HG03571 (cell line): Measurements from ENCODE around the gene DSCAM.

Experiments used
- ATAC-seq: cut with Tn5 transposase; IDR thresholded peaks from one replicate; pipeline ENCODE4 v1.9.1; 2021; ENCODE audit not compliant: unreplicated experiment

The DSCAM gene

DNA sequence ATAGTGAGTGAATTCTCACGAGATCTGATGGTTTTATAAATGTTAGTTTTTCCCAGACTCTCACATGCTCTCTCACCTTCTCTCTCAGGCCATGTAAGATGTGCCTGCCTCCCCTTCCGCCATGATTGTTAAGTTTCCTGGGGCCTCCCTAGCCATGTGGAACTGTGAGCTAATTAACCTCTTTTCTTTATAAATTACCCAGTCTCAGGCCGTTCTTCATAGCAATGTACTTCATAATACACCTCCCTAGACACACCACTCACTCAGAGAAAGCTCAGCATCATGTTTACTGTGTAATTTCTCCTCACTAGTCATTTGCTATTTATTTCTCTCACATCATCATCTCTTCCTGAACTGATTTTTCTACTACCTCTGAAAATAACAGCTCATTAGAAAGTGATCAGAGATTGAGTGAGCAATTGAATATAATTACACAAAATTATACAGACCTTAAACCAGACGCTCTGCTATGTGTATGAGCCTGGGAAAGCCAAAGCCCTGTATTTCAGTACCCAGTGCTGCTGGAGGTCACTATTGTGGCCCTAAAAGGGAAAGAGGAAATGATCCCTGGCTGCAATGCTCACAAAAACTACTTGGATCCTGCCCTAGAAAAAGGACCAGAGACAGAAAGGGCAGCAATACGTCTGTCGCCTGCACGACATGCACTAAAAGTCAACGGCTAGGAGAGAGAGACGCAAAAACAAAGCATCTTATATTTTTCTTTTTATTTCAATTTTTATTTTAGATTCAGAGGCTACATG is 284.5 kb downstream of the DSCAM start:
- ATAC-seq, result no peak

DNA sequence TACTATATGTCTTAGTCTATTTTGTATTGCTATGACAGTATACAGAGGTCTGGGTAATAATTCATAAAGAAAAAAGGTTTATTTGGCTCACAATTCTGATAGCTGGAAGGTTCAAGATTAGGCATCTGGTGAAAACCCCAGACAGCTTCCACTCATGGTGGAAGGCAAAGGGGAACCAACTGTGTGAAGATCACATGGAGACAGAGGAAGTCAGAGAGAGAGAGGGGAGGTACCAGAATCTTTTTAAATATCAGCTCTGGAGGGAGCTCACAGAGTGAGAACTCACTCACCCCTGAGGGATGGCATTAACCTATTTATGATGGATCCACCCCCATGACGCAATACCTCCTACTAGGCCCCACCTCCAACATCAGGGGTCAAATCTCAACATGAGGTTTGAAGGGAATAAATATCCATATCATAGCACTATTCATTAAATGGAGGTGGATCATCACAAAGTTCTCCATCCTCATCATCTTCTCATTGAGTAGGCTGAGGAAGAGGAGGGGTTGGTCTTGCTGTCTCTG is 290.5 kb downstream of the DSCAM start:
- ATAC-seq, result no peak

DNA sequence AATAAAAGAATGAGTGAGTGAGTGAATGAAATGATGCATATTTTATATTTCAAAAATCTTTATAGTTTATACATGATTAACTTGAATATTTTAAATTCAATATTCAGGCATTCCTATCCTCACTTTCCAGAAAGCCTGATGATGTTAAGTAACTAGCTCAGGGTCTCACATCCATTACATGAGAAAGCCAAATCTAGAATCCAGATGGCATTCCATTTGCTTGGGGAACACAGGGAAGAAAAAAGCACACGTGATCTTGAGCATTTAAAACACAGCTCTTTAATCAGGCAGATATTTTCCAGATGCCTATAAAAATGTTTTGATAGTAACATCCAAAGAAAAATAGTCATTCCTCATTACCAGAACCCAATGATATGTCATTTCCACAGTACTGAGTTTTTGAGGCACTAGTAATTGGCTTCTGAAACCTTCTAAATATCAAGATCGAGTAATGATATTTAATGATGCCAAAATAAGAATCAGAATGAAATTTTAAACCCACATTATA is 291.9 kb downstream of the DSCAM start:
- no peak for ATAC-seq

DNA sequence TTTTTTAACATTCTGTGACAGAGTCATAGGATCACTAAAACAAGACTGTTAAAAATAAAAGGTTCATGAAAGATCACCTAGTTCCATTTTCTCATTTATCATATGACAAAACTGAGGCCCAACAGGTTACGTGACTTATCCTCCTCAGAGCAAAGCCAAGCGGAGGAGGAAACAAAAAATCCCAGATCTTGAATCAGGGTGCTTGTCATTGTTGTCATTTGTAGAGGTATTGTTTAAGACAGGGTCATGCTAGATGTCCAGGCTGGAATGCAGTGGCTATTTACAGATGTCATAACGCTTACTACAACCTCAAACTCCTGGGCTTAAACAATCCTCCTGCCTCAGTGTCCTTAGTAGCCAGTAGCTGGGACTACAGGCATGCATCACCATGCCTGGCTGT is 293.2 kb downstream of the DSCAM start:
- no peak for ATAC-seq

DNA sequence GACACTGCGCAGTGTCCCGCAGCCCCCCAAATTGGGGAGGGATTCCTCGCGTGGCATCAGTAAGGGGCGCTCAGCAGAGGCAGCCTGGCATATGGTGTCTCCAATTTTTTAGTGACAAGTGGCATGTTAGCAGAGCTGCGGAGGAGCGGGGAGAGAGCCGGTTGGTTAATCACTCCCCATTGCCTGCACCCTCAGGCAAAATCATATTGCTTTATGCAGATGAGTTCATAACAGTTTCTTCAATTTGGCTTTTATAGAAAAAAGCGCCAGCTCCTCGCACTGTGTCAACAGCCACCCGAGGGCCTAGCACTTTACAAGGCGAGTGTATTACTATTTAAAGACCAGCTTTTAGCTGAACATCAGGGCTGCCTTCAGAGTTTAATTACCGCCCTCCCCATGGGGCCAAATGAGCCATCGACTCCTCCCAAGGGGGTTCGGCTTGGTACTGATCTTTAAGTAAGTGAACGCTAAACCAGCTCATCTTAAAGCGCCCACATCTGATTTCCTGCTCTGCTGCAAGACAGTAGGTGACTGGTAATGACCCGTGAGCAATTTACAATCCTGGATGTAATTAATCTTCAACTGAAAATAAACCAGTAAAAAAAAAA is 298.9 kb downstream of the DSCAM start:
- no peak for ATAC-seq

DNA sequence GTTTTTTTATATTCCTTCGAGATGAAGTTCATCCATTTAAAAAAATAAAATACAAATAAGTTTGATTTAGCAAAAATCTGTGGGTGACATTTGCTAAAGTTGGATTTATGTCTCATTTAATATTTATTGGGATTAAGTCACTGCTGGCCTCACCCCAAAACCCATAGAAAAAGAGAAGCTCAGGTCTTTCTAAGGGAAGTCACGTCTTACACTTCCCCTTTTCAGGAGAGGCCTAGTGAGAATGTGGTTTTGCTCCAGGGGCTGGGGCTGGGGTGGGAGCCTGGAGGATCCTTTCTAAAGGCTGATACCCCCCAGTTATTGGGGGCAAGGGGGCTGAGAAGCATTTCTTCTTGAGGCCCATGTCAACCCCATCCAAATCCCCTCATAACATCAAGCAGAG is 300.3 kb downstream of the DSCAM start:
- no peak for ATAC-seq

DNA sequence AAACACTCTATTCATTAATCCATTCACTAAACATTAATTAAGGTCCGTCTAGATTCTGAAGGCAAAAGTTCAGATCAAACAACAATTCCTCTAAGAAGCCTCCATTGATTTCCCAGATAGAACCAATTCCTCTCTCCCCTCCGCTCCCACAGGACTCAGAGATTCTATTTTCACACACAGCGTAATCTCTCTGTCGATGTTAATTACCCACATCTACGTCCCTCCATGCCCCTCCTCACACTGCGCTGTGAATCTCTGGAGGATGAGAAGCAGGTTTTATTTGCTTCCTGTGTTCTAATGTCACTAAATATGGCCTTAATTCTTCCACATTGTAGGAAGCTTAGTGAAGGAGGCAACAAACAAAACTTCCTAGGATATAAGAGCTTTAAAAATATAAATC is 306.7 kb downstream of the DSCAM start:
- no peak for ATAC-seq

DNA sequence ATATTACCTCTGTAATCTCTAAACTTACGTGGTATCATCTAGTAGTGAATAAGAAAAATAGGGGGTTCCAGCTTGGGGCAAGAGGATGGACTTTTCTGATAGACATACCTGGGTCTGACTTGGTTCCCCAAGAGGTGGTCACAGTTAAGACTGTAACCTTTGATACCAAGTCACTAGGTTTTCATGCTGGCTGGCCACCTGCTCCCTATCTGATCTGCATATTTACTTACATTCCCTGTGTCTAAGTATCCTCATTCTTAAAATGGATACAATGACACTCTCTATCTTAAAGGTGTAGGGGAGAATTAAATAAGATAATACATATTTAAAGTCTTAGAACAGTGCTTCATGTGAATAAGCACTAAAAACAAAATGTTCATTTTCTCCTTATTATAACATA is 312.1 kb downstream of the DSCAM start:
- no peak for ATAC-seq

DNA sequence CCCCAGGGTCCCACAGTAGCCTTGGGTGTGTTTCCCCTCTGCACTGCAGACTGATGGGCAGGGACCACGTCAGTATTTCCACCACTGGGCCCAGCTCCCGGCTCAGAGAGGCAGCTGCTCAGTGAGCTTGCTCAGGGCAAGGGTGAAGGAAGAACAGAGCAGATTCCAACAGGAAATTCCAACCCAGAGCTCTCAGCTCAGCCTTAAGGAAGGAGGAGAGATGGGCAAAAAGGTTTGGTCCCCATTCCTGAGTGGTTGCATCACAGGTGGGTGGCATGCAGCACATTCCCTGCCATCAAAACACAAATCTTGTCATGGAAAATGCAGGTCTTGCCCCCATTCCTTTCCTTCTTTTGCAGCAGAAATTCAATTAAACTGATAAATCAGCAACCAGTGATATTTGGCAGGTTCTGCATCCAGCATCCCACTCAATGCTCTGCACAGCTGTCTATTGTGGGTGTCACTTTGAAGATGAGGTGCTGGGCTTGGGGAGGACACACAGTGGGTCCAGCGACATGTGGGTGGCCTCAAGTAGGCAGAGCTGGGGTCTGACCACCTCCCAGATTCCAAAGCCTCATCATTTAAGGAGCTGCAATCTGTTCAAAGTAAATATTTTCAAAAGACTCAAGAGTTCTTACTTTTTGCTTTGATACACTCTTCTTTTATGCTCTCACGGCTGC is 315.4 kb downstream of the DSCAM start:
- no peak for ATAC-seq

DNA sequence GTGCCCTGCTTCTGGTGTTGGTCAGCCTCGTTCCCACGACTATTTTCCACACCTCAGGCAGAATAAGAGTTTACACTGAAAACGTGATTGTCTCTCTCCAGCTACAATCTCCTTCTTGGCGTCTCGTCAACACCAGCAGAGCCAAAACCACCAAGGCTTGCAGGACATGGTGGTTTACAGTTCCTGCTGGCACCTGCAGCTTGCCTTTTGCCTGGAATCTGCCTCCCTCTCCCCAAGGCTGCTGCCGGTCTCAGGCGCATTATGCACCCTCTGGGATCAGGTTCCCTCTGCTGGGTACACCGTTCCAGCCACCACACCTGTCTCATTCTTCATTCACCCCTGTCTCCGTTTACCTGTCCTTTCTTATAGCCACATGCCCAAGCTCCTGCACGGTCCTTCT is 315.9 kb downstream of the DSCAM start:
- ATAC-seq, result no peak

DNA sequence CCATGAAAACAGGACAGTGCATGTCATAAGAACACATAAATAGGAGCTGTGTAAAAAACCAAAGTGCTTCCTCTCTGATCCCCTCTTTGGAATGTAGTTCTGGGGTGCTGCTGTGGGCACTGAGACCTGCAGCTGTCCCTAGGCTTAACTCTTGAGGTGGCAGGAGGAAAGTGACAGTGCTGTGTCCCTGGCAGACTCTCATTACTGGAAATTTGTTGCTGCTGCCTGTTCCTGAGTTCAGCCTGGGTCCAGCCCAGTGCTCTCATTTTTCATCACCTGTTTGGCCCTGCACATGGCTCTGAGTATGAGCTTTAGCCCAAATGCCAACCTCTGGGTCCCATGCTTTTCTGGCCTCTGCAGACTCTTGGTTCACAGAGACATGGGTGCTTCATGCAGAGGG is 329.3 kb downstream of the DSCAM start:
- ATAC-seq, result no peak

DNA sequence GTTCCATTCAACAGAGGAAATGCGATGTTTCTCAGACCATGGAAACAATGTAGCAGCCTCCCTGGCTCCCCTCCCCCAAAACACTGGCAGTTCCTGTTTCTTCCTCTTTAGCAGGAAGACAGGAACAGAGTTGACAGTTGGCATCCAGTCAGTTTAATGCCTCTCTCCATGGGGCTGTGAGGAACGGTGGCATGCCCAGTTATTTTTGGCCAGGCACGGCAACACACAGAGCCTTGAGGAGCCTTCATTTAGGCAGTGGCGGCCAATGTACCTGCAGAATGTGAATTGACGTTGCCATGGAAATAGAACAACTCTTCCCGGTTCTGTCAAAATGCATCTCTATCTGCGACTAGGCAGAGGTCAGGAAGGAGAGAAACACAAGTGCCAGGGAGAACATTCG is 330.6 kb downstream of the DSCAM start:
- ATAC-seq, result no peak

DNA sequence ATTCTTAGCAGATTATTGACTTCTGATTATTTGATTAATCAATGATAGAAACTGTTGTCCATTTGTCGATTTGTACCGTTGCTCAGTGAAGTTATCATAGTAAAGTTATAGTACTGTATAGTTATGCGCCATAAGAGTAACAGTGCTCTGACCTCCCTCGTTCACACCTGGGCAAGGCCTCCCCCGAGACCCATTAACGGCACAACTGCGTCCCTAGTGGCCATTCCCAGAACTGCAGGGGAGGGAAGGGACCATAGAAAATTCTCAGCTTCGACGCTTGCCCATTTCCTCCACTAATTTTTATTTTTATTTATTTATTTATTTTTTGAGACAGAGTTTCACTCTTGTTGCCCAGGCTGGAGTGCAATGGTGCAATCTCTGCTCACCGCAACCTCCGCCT is 334.4 kb downstream of the DSCAM start:
- no peak for ATAC-seq

DNA sequence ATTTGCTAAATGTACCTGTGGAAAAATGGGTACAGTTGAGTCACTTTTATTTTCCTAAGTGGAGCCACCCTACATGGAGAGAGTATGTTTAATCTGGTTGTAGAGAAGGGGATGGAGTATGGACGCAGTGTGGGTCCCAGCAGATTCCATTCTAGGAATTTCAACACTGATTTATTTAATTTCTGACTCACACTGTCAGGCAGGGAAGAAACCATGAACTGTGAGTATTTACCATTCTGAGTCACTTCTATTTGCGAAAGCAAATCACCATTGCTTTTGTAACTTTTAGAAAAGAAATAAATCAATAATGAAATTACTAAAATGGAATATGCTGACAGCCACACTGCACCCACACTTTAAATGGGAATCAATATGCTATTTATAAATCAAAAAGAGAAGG is 339.0 kb downstream of the DSCAM start:
- no peak for ATAC-seq

DNA sequence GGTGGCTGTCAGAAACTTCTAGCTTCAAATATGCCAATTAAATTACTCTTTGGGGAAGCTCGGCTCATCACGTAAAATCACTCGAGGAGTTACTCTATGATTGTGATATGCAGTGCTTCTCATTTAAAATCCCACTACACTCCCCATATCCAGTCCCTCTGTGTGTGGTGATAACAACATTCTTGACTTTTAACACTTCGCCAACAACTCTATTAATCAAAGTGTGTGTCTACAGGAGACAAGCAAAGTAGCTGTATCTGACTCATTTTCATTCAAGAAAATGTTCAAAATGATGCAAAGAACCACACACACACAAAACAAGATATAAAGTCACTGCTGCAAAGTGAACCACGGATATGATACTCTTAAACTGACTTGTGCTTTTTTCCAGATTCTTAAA is 341.3 kb downstream of the DSCAM start:
- no peak for ATAC-seq

DNA sequence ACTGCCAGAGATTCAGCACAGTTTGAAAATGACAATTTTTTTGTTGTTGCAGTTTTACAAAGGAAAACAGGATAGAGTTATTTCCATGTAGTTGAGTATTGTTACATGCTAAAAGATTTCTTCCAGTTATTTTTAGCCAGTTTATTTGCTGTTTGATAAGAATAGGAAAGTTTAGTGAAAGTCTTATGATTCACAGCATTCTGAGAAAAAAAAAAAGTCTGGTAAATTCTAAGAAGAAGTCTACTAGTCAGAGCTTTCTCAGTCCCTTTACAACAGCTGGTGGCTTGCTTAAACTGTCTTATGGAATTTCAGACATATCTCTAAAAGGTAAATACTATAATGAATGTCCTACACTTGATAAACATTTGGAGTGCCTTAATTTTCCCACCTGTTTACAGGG is 341.7 kb downstream of the DSCAM start:
- ATAC-seq, result no peak

DNA sequence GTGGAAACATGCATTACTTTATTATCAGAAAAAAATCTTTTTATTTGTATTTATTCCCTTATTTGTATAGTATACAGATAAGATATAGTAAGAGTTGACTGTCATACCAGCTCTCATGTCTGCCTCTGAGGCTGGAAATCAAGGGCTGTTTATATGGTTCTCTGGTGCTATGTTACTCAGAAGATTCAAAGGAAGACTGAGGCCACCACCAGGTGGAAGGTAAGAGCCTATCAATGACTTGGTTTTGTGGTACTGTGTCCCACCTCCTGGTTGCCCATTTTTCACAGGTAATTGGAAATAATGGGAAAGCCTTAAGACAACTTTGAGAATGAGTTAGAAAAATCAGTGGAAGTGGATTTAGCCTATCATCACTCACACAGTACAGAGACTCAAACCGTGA is 342.1 kb downstream of the DSCAM start:
- ATAC-seq, result no peak

DNA sequence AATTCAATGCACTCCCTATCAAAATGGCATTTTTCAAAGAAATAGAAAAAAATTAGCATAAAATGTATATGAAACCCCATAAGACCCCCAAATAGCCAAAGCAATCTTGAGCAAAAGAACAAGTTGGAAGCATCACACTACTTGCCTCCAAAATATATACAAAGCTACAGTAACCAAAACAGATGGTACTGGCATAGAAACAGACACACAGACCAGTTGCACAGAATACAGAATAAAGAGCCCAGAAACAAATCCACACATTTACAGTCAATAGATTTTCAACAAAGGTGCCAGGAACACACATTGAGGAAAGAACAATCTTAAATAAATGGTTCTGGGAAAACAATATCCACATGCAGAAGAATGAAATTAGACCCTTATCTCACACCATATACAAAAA is 350.8 kb downstream of the DSCAM start:
- ATAC-seq, result no peak

DNA sequence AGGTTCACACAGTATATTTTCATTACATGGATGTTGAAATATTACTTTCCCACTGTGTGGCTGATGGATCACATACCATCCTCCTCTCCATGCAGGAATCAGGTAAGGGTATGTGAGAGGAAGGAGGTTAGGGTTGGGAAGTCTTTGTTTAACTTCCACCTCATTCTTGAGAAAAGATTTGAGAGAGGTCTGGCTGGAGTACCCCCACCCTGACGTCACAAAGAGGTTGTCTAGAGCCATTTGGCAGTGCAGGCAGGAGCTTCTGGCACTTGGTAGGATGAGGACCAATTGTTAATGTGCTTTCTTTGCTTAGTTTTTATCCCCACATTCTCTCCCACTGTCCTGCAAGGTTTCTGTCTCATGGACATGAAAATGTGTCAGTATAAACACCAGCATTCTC is 356.6 kb downstream of the DSCAM start:
- no peak for ATAC-seq

DNA sequence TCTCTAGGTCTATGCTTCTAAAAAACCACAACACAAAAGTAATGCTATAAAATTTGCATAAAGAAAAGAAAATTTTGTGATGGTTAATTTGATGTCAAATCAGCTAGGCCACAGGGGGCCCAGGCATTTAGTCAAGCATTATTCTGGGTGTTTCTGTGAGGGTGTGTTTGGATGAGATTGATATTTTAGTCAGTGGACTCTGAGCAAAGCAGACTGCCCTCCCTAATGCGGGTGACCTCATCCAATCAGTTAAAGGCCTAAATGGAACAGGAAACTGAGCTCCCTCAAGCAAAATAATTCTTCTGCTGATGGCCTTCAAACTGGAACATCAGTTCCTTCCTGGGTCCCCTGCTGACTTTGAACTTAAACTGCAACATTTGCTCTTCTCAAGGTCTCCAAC is 358.0 kb downstream of the DSCAM start:
- no peak for ATAC-seq

DNA sequence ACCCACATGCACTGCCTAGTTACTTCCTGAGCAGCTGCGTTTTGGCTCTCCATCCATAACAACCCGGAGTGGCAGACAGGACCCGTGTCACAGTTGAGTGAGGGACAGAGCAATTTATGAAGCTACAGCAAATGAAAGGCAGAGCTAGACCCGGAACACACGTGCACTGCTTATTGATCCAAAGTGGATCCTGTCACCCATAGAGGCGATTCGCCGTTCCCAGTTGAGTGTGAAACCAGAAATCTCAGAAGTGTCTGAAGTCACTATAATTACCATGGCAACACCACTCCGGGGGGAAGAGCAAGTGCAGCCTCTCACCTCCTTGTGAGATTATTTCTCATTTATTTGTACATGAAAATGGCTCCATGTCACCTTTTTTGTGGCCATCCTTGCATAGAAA is 365.2 kb downstream of the DSCAM start:
- no peak for ATAC-seq

DNA sequence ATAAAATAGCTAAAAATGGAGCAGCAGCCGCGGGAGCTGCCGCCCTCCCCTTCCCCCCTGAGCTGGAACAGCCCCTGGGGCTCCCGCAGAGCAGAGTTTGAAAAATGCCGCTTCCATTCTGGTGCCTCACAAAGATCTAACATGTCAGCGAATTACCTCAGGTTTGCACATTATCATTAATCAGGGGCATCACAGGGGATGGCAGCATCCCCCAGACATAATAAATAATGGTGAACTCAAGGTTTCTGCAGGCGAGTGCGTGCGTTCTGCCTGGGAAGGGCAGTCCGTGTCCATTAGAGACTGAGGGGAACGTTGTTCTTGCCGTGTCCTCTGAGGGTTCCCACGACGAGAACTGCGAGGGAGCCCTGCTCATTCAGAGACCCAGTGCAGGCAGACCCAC is 372.4 kb downstream of the DSCAM start:
- no peak for ATAC-seq
